Measurements from ENCODE around the gene LRFN3. TPM values are rescaled to one million over a fixed set of nuclear protein-coding genes. Genes with fewer than 3 reads are reported as not detected.

Gene LRFN3
- total and polyA plus RNA-seq, 2 of the 13 experiments (the other 11 are each of a cell fraction or from before 2014, with no cell fraction given), result 0.74 to 1.6 TPM

DNA sequence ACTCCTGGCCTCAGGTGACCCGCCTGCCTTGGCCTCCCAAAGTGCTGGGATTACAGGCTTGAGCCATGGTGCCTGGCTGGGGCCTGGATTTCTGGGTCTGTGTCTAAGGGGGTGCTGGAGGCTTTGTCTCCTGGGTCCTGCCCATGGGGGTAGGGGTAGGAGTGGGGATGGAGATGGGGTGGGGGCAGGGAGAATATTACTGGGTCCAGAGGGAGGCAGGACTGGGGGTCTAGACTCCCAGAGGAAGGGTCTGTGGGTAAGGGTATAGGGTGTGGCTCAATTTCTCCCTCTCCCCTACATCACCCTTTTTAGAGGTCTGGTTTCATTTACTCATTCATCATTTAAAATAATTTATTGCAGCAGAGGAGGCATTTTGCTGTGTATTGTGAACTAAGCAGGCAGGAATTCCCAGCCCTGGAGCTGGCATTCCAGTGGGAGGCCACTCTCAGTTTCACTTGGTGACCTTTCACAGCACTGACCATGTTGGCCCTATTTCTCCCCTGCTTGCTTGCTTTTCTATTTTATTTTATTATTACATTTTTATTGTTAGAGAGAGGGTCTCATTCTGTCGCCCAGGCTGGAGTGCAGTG lies 35.0 kb upstream of the LRFN3 start:
- DNase-seq (ENCODE audit: low spot score), result no peak
- no peak for TF ChIP-seq KAT8 (CRISPR knock-in tag; IDR thresholded peaks at IDR 0.05)
- 0 out of 2 replicates have a peak, but pooled peaks have one; percentile 5 for TF ChIP-seq ZNF772 (CRISPR knock-in tag; IDR thresholded peaks at IDR 0.05)
- Histone ChIP-seq H3K27me3 (ENCODE audit: control insufficient read depth in 1 of 2, insufficient read depth in 2 of 2, low read length in 2 of 2) (peaks cover 0 to 10% of the 10 kb centered on the region in 2 experiments; a peak in 1 of 5 replicates), H3K79me2 (ENCODE audit: insufficient read depth, low read length) (no peaks in the 10 kb centered on the region), H2AFZ (ENCODE audit: low read length) (no peak overlapping the region), H3K36me3 (replicated peaks in 1 of 2; ENCODE audit: control insufficient read depth in 1 of 2, insufficient read depth in 2 of 2, low read length in 2 of 2) (peaks cover 0 to 9% of the 10 kb centered on the region in 2 experiments; a peak in 2 of 5 replicates), H3K9ac (ENCODE audit: insufficient read depth, low read depth, low read length) (no peak overlapping the region; the same call in 1 of the 2 replicates), H3K9me3 (ENCODE audit: low read length) (no peaks in the 10 kb centered on the region), H3K4me1 (ENCODE audit: insufficient read depth, low read length) (peaks cover 42% of the 10 kb centered on the region), H4K20me1 (ENCODE audit: insufficient read depth, low read length) (no peaks in the 10 kb centered on the region), H3K4me3 (replicated peaks in 1 of 3; ENCODE audit: insufficient read depth in 1 of 3, low read depth in 2 of 3, low read length in 3 of 3) (peak overlapping the region in 2 of 3 experiments; percentile 92; a peak in 2 of 6 replicates), H3K4me2 (ENCODE audit: low read depth, low read length) (peak overlapping the region; percentile 78), H3K27ac (ENCODE audit: extremely low read length, insufficient read depth, low read length) (no peak overlapping the region)
- intact Hi-C loops (cut with micrococcal nuclease; ENCODE audit: unreplicated experiment), result loop anchor here (5.0 kb wide), 1 partner anchor 36 kb away; the partner anchor contains the start of gene LRFN3
- POLR2A ChIA-PET, result interaction anchor here (1.1 to 1.7 kb wide), 2 partner anchors 30 to 153 kb away, joined by 4 read pairs; partner anchors contain the start of gene THAP8
- BruUV-seq (replicated peaks), result no TSS peak
- CTCF ChIA-PET (ENCODE audit: low intra/inter-chr PET ratio, low total read pairs), result no interaction called here
- no peak for FAIRE-seq
- in situ Hi-C loops (cut with HindIII; ENCODE audit: extremely low pct_ligation_motif_present, low pct_unique_long_range_greater_than_20kb), result no loop called here
- WGBS (ENCODE audit: low lambda C conversion rate), result 24% methylated on average over 2 of the region's 2 CpGs
- no peak for ATAC-seq

DNA sequence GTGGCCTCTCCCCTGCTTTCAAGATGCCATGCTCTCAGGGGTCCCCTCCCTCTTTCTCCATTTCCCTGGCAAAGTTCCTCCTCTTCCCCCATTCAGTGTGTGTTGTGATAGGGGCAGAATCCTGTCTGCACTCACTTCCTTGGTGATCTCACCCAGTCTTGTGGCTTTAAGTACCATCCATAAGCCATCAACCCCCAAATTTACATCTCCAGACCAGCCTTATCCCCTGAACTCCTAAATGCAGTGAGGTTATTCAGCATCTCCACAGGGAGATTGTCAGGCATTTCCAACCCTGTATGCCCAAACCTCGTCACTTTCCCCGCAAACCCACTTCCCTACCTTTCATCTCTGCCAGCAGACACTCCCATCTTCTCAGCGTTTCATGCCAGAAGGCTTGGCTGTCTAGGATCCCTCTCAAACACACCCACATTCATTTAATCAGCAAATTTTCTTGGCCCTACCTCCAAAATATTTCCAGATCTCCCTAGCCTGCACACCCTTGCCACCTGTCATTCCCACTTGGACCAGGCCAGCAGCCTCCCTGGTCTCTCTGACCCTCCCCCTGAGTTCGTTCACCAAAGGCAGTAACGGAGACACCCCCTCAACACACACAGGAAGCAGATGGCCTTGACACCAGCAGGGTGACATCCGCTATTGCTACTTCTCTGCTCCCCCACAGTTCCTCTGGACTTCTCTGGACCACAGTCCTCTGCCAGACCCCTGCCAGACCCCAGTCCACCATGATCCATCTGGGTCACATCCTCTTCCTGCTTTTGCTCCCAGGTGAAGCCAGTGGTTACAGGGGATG lies 34.1 kb upstream of the LRFN3 start, which contains the start of gene HCST:
HCST (plus strand) TSS at position 676 of the 808 bp plus-strand sequence; CDS start at position 741, 65 bp downstream.
- CTCF ChIA-PET (ENCODE audit: low intra/inter-chr PET ratio, low total read pairs), result no interaction called here
- 13% methylated on average over 6 of the region's 6 CpGs for WGBS (ENCODE audit: low lambda C conversion rate)

More for the DNA sequence above, 34.1 kb upstream of the LRFN3 start, which contains the start of gene HCST:
- H3K27me3 ChIP-seq (ENCODE audit: control insufficient read depth in 1 of 2, insufficient read depth in 2 of 2, low read length in 2 of 2), result peaks cover 0 to 11% of the 10 kb centered on the region in 2 experiments; a peak in 2 of 5 replicates
- no peaks in the 10 kb centered on the region for H3K79me2 ChIP-seq (ENCODE audit: insufficient read depth, low read length)
- H3K4me2 ChIP-seq (ENCODE audit: low read depth, low read length), result peak within 1 kb of the TSS; percentile 72
- H2AFZ ChIP-seq (ENCODE audit: low read length), result no peak within 1 kb of the TSS
- H3K4me3 ChIP-seq (replicated peaks in 1 of 3; ENCODE audit: insufficient read depth in 1 of 3, low read depth in 2 of 3, low read length in 3 of 3), result peak within 1 kb of the TSS in 2 of 3 experiments; percentile 51 to 65; a peak in 4 of 6 replicates
- ATAC-seq, result no peak
- in situ Hi-C loops (cut with HindIII; ENCODE audit: extremely low pct_ligation_motif_present, low pct_unique_long_range_greater_than_20kb), result no loop called here
- DNase-seq (ENCODE audit: low spot score), result no peak
- POLR2A ChIA-PET, result no interaction called here
- FAIRE-seq, result no peak
- TF ChIP-seq, protein P1, sequence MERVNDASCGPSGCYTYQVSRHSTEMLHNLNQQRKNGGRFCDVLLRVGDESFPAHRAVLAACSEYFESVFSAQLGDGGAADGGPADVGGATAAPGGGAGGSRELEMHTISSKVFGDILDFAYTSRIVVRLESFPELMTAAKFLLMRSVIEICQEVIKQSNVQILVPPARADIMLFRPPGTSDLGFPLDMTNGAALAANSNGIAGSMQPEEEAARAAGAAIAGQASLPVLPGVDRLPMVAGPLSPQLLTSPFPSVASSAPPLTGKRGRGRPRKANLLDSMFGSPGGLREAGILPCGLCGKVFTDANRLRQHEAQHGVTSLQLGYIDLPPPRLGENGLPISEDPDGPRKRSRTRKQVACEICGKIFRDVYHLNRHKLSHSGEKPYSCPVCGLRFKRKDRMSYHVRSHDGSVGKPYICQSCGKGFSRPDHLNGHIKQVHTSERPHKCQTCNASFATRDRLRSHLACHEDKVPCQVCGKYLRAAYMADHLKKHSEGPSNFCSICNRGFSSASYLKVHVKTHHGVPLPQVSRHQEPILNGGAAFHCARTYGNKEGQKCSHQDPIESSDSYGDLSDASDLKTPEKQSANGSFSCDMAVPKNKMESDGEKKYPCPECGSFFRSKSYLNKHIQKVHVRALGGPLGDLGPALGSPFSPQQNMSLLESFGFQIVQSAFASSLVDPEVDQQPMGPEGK (CRISPR knock-in tag; IDR thresholded peaks at IDR 0.05), result peak; percentile 55; the same call in 1 of the 2 replicates
- no peak for TF ChIP-seq ZNF232 (CRISPR knock-in tag; IDR thresholded peaks at IDR 0.05; ENCODE audit: borderline replicate concordance)
- no peak for TF ChIP-seq ATAD3A (CRISPR knock-in tag; IDR thresholded peaks at IDR 0.05)
- TF ChIP-seq NR2F6 (IDR thresholded peaks at IDR 0.05), result no peak
- peak; percentile 37; the same call in 1 of the 2 replicates for TF ChIP-seq NR2F6 (CRISPR knock-in tag; IDR thresholded peaks at IDR 0.05)
- TF ChIP-seq GABPA (IDR thresholded peaks at IDR 0.05; ENCODE audit: low read depth, low read length), result no peak
- TF ChIP-seq GABPA (CRISPR knock-in tag; IDR thresholded peaks at IDR 0.05; ENCODE audit: low read depth), result peak; percentile 46
- peaks cover 42% of the 10 kb centered on the region for H3K4me1 ChIP-seq (ENCODE audit: insufficient read depth, low read length)
- no peaks in the 10 kb centered on the region for H3K9me3 ChIP-seq (ENCODE audit: low read length)
- intact Hi-C loops (cut with micrococcal nuclease; ENCODE audit: unreplicated experiment), result loop anchor here (5.0 kb wide), 1 partner anchor 35 kb away; the partner anchor contains the start of gene LRFN3
- 0 out of 5 replicates have a peak, but pooled peaks cover 0 to 3% of the 10 kb centered on the region in 2 experiments for H3K36me3 ChIP-seq (replicated peaks in 1 of 2; ENCODE audit: control insufficient read depth in 1 of 2, insufficient read depth in 2 of 2, low read length in 2 of 2)
- peak within 1 kb of the TSS; percentile 26; the same call in 1 of the 2 replicates for H3K9ac ChIP-seq (ENCODE audit: insufficient read depth, low read depth, low read length)
- H4K20me1 ChIP-seq (ENCODE audit: insufficient read depth, low read length), result no peaks in the 10 kb centered on the region
- no peak within 1 kb of the TSS for H3K27ac ChIP-seq (ENCODE audit: extremely low read length, insufficient read depth, low read length)
- no TSS peak for BruUV-seq (replicated peaks)

All from HepG2 (cell line).